CD14-positive monocyte (primary cell): ENCODE results near the gene GABRG3. TPM values are rescaled to one million over a fixed set of nuclear protein-coding genes. Genes with fewer than 3 reads are reported as not detected.

ENCODE experiments used
- DNase-seq, 3 donors: peaks; one replicate each; pipeline ENCODE4 v3.0.0-alpha.2; 2011 to 2022
- H2AFZ ChIP-seq: 2 replicates; pipeline ENCODE4 v1.6.0; 2012; ENCODE audit warnings: mild to moderate bottlenecking, low read depth, low read length, inconsistent platforms; ENCODE audit not compliant: insufficient read depth, poor library complexity, severe bottlenecking
- H3K27ac ChIP-seq, 2 donors: 1 replicate in 1 of 2; 2 replicates in 1 of 2; pipeline ENCODE4 v1.5.1; 2012 to 2013; ENCODE audit warnings: low read length in 2 of 2, control low read depth in 1 of 2, inconsistent platforms in 1 of 2, low read depth in 1 of 2, mild to moderate bottlenecking in 1 of 2
- H3K27me3 ChIP-seq, 2 donors: one replicate each; pipeline versions ENCODE4 v1.6.0 to v1.6.1; 2011 to 2013; ENCODE audit warnings: low read length in 2 of 2; ENCODE audit not compliant: control insufficient read depth in 2 of 2, insufficient read depth in 2 of 2
- H3K36me3 ChIP-seq, 2 donors: replicated peaks in 1 of 2; 1 replicate in 1 of 2; 2 replicates in 1 of 2; pipeline versions ENCODE4 v1.5.1 to v1.6.1; 2012 to 2013; ENCODE audit warnings: low read length in 2 of 2, control low read depth in 1 of 2, inconsistent platforms in 1 of 2, mild to moderate bottlenecking in 1 of 2; ENCODE audit not compliant: insufficient read depth in 2 of 2, control insufficient read depth in 1 of 2
- H3K4me1 ChIP-seq, 2 donors: 1 replicate in 1 of 2; 2 replicates in 1 of 2; pipeline versions ENCODE4 v1.5.1 to v1.6.1; 2012 to 2013; ENCODE audit warnings: low read length in 2 of 2, control low read depth in 1 of 2, inconsistent platforms in 1 of 2, mild to moderate bottlenecking in 1 of 2, moderate library complexity in 1 of 2; ENCODE audit not compliant: insufficient read depth in 2 of 2, control insufficient read depth in 1 of 2
- H3K4me2 ChIP-seq: replicated peaks from 2 replicates; pipeline ENCODE3; 2012; ENCODE audit warnings: low read length, moderate library complexity, mild to moderate bottlenecking; ENCODE audit not compliant: poor library complexity, severe bottlenecking; ENCODE audit errors: extremely low read depth
- H3K4me3 ChIP-seq, 3 experiments: fragments of 200-600 bp in 1 of 3; sonication (generic) in 1 of 3; replicated peaks in 1 of 3; 1 replicate in 2 of 3; 2 replicates in 1 of 3; pipeline ENCODE4 v1.5.1; 2011 to 2013; ENCODE audit warnings: low read length in 3 of 3, mild to moderate bottlenecking in 3 of 3, control low read depth in 2 of 3, low read depth in 2 of 3, inconsistent platforms in 1 of 3, moderate library complexity in 1 of 3
- H3K79me2 ChIP-seq: 2 replicates; pipeline ENCODE4 v1.6.0; 2012; ENCODE audit warnings: mild to moderate bottlenecking, control low read depth, inconsistent platforms, low read length, moderate library complexity; ENCODE audit not compliant: insufficient read depth
- H3K9ac ChIP-seq: 2 replicates; pipeline ENCODE4 v1.6.0; 2017; ENCODE audit warnings: low read length, mild to moderate bottlenecking; ENCODE audit not compliant: insufficient read depth, poor library complexity, severe bottlenecking
- H3K9me3 ChIP-seq, 2 donors: replicated peaks in 1 of 2; 1 replicate in 1 of 2; 2 replicates in 1 of 2; pipeline versions ENCODE4 v1.5.1 to v1.6.1; 2012 to 2013; ENCODE audit warnings: low read length in 2 of 2, control low read depth in 1 of 2; ENCODE audit not compliant: control insufficient read depth in 1 of 2, insufficient read depth in 1 of 2
- H4K20me1 ChIP-seq: 2 replicates; pipeline ENCODE4 v1.6.0; 2012; ENCODE audit warnings: mild to moderate bottlenecking, low read length, control low read depth, moderate library complexity; ENCODE audit not compliant: insufficient read depth
- H3K27ac Mint-ChIP-seq, 7 donors: one replicate each; pipeline ENCODE4 v1.8.0; 2020; ENCODE audit warnings: mild to moderate bottlenecking in 7 of 7, mixed read lengths in 7 of 7, moderate library complexity in 6 of 7, inconsistent platforms in 2 of 7
- H3K27me3 Mint-ChIP-seq, 3 donors: one replicate each; pipeline ENCODE4 v1.8.0; 2021 to 2022; ENCODE audit warnings: low read depth in 3 of 3, mild to moderate bottlenecking in 3 of 3, mixed read lengths in 3 of 3, moderate library complexity in 3 of 3, inconsistent platforms in 1 of 3
- H3K36me3 Mint-ChIP-seq, 2 donors: one replicate each; pipeline ENCODE4 v1.8.0; 2020; ENCODE audit warnings: mixed read lengths in 2 of 2, inconsistent platforms in 1 of 2, mild to moderate bottlenecking in 1 of 2
- H3K4me1 Mint-ChIP-seq: one replicate; pipeline ENCODE4 v1.8.0; 2020; ENCODE audit warnings: mild to moderate bottlenecking, mixed read lengths
- H3K4me3 Mint-ChIP-seq, 2 donors: one replicate each; pipeline ENCODE4 v1.8.0; 2020; ENCODE audit warnings: mild to moderate bottlenecking in 2 of 2, mixed read lengths in 2 of 2, moderate library complexity in 1 of 2
- H3K9me3 Mint-ChIP-seq, 7 donors: one replicate each; pipeline ENCODE4 v1.8.0; 2020 to 2022; ENCODE audit warnings: mixed read lengths in 7 of 7, mild to moderate bottlenecking in 6 of 7, moderate library complexity in 6 of 7, inconsistent platforms in 2 of 7
- CTCF ChIP-seq: fragments of 200-600 bp; IDR thresholded peaks from one replicate; pipeline ENCODE4 v1.8.0; 2022; ENCODE audit warnings: antibody characterized with exemption, mild to moderate bottlenecking
- WGBS: methylation state at CpG from one replicate; pipeline ENCODE4 v1.1.5; 2013; ENCODE audit warnings: missing lambda C conversion rate; ENCODE audit not compliant: insufficient coverage; 5-methylcytosine and 5-hydroxymethylcytosine counted together
- intact Hi-C, 2 donors: fragments of 100-400 bp; cut with micrococcal nuclease; formaldehyde crosslinking; loops; one replicate each; pipeline versions ENCODE4 v1.15.0 to v1.15.1; 2023
- polyA plus RNA-seq, 3 donors: library from polyadenylated mRNA; depleted of rRNA in 1 of 3; unstranded in 2 of 3; stranded (reverse) in 1 of 3; fragments of 300-500 nt in 2 of 3; fragments of >200 nt in 1 of 3; fragmentation: Illumina TruSeq in 2 of 3; gene quantifications; 1 replicate in 2 of 3; 2 replicates in 1 of 3; pipeline ENCODE4 v1.2.3, GENCODE V29; 2012 to 2021

Gene GABRG3
- polyA plus RNA-seq, 3 donors, result not detected

- H3K36me3 Mint-ChIP-seq, result no peaks in the 10 kb centered on the region
- H3K4me1 Mint-ChIP-seq, result no peaks in the 10 kb centered on the region
- no peak overlapping the region for H3K4me2 ChIP-seq
- no peak overlapping the region for H2AFZ ChIP-seq
- peaks cover 34 to 40% of the 10 kb centered on the region in 2 donors for H3K9me3 ChIP-seq
- no peak overlapping the region for H3K4me3 ChIP-seq
- no peak overlapping the region for H3K9ac ChIP-seq
- no peaks in the 10 kb centered on the region for H4K20me1 ChIP-seq
- H3K36me3 ChIP-seq, result no peaks in the 10 kb centered on the region
- TF ChIP-seq CTCF, result no peak
- H3K79me2 ChIP-seq, result no peaks in the 10 kb centered on the region
- intact Hi-C loops, result no loop called here
- H3K4me1 ChIP-seq, result no peaks in the 10 kb centered on the region
- peaks cover 14 to 31% (median 21%) of the 10 kb centered on the region in 7 donors for H3K9me3 Mint-ChIP-seq
- 84% methylated on average over 5 of the region's 8 CpGs for WGBS
- H3K27ac Mint-ChIP-seq, result peak overlapping the region in 1 of 7 donors; percentile 47
- H3K27me3 ChIP-seq, result no peaks in the 10 kb centered on the region
- no peak overlapping the region for H3K4me3 Mint-ChIP-seq
- no peak overlapping the region for H3K27ac ChIP-seq
- H3K27me3 Mint-ChIP-seq, result no peaks in the 10 kb centered on the region
- no peak for DNase-seq
Measured at GRCh38 chr15:27529399-27529798, 558.4 kb downstream of the GABRG3 start.

GRCh38 chr15:27530994-27531393 is 560.0 kb downstream of the GABRG3 start:
- no peaks in the 10 kb centered on the region for H3K4me1 Mint-ChIP-seq
- H3K4me3 Mint-ChIP-seq, result no peak overlapping the region
- no peak overlapping the region for H3K4me2 ChIP-seq
- H3K27me3 ChIP-seq, result no peaks in the 10 kb centered on the region
- no peaks in the 10 kb centered on the region for H4K20me1 ChIP-seq
- H3K27me3 Mint-ChIP-seq, result no peaks in the 10 kb centered on the region
- H3K27ac ChIP-seq, result no peak overlapping the region
- TF ChIP-seq CTCF, result no peak
- H3K36me3 Mint-ChIP-seq, result no peaks in the 10 kb centered on the region
- H3K9ac ChIP-seq, result no peak overlapping the region
- H3K79me2 ChIP-seq, result no peaks in the 10 kb centered on the region
- no peak overlapping the region for H3K27ac Mint-ChIP-seq
- H3K9me3 ChIP-seq, result peaks cover 35 to 51% of the 10 kb centered on the region in 2 donors
- no peaks in the 10 kb centered on the region for H3K36me3 ChIP-seq
- DNase-seq, result no peak
- peaks cover 13 to 39% (median 17%) of the 10 kb centered on the region in 7 donors for H3K9me3 Mint-ChIP-seq
- no peak overlapping the region for H3K4me3 ChIP-seq
- no peaks in the 10 kb centered on the region for H3K4me1 ChIP-seq
- H2AFZ ChIP-seq, result no peak overlapping the region
- intact Hi-C loops, result no loop called here
- 83% methylated on average over 5 of the region's 9 CpGs for WGBS
